SH-SY5Y (cell line): ENCODE measurements around the gene GNA15.

Source experiments
- GATA2 ChIP-seq: IDR thresholded peaks from 2 replicates; pipeline ENCODE4 v1.6.1; 2011; ENCODE audit warnings: mild to moderate bottlenecking, low read depth, low read length
- GATA3 ChIP-seq: IDR thresholded peaks from 2 replicates; pipeline ENCODE4 v1.6.1; 2011; ENCODE audit warnings: low read depth, mild to moderate bottlenecking, low read length, moderate library complexity

DNA sequence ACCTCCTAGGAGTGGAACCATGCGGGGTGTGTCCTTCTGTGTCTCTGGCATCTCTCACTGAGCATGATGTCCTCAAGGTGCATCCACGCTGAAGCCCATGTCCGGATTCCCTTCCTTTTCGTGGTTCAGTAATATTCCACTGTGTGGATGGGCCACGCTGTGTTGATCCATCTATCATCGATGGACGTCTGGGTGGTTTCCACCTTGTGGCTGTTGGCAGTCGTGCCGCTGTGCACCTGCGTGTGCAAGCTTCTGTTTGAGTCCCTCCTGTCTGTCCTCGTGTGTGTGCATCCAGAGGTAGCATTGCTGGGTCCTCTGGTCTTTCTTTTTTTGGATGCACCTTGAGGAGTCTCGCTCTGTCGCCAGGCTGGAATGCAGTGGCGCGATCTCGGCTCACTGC is 11.2 kb upstream of the GNA15 start:
- TF ChIP-seq GATA3, result no peak
- TF ChIP-seq GATA2, result no peak
